Measurements from ENCODE around the gene ANKZF1. TPM values are rescaled to one million over a fixed set of nuclear protein-coding genes. Genes with fewer than 3 reads are reported as not detected.

ANKZF1 gene
- total RNA-seq, 4 donors from 2014 or later, result 13.0 to 23.0 (median 19.1) TPM

GRCh38 chr2:219250049-219250781 is 20.6 kb downstream of the ANKZF1 start:
- peak overlapping the region; percentile 91 to 99 (median 96) for H3K27ac ChIP-seq
- TF ChIP-seq POLR2A (IDR thresholded peaks at IDR 0.05) (no peak), CTCF (IDR thresholded peaks at IDR 0.05 in 4 of 5, conservative IDR thresholded peaks at IDR 0.05 in 1 of 5) (no peak)
- ATAC-seq (no peak), DNase-seq (no peak)
- peaks cover 0 to 33% of the 10 kb centered on the region in 2 donors for H3K36me3 ChIP-seq
- H3K4me3 ChIP-seq, result peak overlapping the region; percentile 8 to 37 (median 30)
- no peaks in the 10 kb centered on the region for H3K27me3 ChIP-seq
- in situ Hi-C loops (cut with MboI; ENCODE audit: low sequenced_read_pairs in 4 of 4), result no loop called here
- intact Hi-C loops (cut with DNase I; ENCODE audit: low total_unique reads), result loop anchor here (5.0 kb wide), 1 partner anchor 253 kb away; no protein-coding TSS in a partner anchor
- H3K9me3 ChIP-seq, result no peaks in the 10 kb centered on the region
- H3K4me1 ChIP-seq, result peaks cover 59 to 82% of the 10 kb centered on the region in 2 donors

- ATAC-seq, result no peak
- intact Hi-C loops (cut with DNase I; ENCODE audit: low total_unique reads) (loop anchor here (2.0 to 5.0 kb wide), 2 partner anchors 75 to 254 kb away; partner anchors contain the start of gene CNPPD1), in situ Hi-C loops (cut with MboI; ENCODE audit: low sequenced_read_pairs in 4 of 4) (no loop called here)
- Histone ChIP-seq H3K36me3 (peaks cover 0 to 33% of the 10 kb centered on the region in 2 donors), H3K4me3 (peak overlapping the region; percentile 68 to 88 (median 76)), H3K4me1 (peaks cover 50 to 73% of the 10 kb centered on the region in 2 donors), H3K27me3 (no peaks in the 10 kb centered on the region), H3K27ac (peak overlapping the region; percentile 91 to 99 (median 96)), H3K9me3 (no peaks in the 10 kb centered on the region)
- no peak for DNase-seq
- TF ChIP-seq POLR2A (IDR thresholded peaks at IDR 0.05) (no peak), CTCF (IDR thresholded peaks at IDR 0.05 in 4 of 5, conservative IDR thresholded peaks at IDR 0.05 in 1 of 5) (no peak)
Measured at GRCh38 chr2:219251656-219252055, 22.1 kb downstream of the ANKZF1 start.

GRCh38 chr2:219252084-219252483 is 22.5 kb downstream of the ANKZF1 start:
- in situ Hi-C loops (cut with MboI; ENCODE audit: low sequenced_read_pairs in 4 of 4), result no loop called here
- DNase-seq, result peak; percentile 33 to 65
- Histone ChIP-seq H3K36me3 (peaks cover 0 to 33% of the 10 kb centered on the region in 2 donors), H3K9me3 (no peaks in the 10 kb centered on the region), H3K27me3 (no peaks in the 10 kb centered on the region), H3K27ac (peak overlapping the region; percentile 91 to 99 (median 96)), H3K4me3 (peak overlapping the region; percentile 68 to 88 (median 76)), H3K4me1 (peaks cover 46 to 72% of the 10 kb centered on the region in 2 donors)
- TF ChIP-seq POLR2A (IDR thresholded peaks at IDR 0.05) (peak in 1 of 2 donors; percentile 22), CTCF (IDR thresholded peaks at IDR 0.05 in 4 of 5, conservative IDR thresholded peaks at IDR 0.05 in 1 of 5) (no peak)
- intact Hi-C loops (cut with DNase I; ENCODE audit: low total_unique reads), result loop anchor here (2.0 to 5.0 kb wide), 2 partner anchors 75 to 255 kb away; partner anchors contain the start of gene CNPPD1
- peak in 1 of 2 donors; percentile 3 for ATAC-seq

- intact Hi-C loops (cut with DNase I; ENCODE audit: low total_unique reads), result loop anchor here (2.0 to 5.0 kb wide), 2 partner anchors 76 to 255 kb away; partner anchors contain the start of gene CNPPD1
- DNase-seq, result no peak
- H3K27me3 ChIP-seq, result no peaks in the 10 kb centered on the region
- H3K4me1 ChIP-seq, result peaks cover 46 to 68% of the 10 kb centered on the region in 2 donors
- no peaks in the 10 kb centered on the region for H3K9me3 ChIP-seq
- ATAC-seq, result peak in 1 of 2 donors; percentile 1
- peak overlapping the region; percentile 68 to 88 (median 76) for H3K4me3 ChIP-seq
- H3K36me3 ChIP-seq, result peaks cover 0 to 33% of the 10 kb centered on the region in 2 donors
- TF ChIP-seq POLR2A (IDR thresholded peaks at IDR 0.05) (no peak), CTCF (IDR thresholded peaks at IDR 0.05 in 4 of 5, conservative IDR thresholded peaks at IDR 0.05 in 1 of 5) (no peak)
- peak overlapping the region; percentile 91 to 99 (median 96) for H3K27ac ChIP-seq
- in situ Hi-C loops (cut with MboI; ENCODE audit: low sequenced_read_pairs in 4 of 4), result no loop called here
Measured at GRCh38 chr2:219252570-219252899, 22.9 kb downstream of the ANKZF1 start.
